ENCODE measurements around the gene LAMB3.

LAMB3 gene

DNA sequence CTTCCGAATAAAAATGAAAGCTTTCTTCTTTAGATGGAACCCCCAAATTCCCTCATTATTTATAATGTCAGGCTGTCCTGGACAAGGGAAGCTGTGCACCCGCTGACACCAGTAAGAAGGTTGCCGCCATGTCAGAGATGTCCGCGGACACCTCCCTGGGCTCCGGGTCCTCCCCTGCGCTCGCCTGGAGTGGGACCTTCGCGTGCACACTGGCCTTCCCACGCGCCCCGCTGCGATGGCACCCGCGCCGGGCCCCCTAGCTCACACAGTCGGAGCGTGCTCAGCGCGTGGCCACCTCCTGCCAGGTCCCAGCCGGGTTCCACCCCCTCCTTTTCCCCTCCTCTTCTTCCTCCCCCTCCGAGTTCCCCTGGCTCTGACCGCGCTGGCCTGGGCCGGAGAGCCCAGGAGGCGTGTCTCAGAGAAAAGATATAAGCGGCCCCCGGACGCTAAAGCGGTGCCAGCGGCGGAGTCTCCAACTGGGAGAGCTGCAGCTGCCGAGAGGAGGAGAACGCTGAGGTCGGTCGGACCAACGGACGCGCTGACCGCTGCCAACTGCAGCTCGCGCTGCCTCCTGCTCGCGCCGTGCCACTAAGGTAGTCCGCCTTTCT is 22.8 kb upstream of the LAMB3 start, which contains the start of gene G0S2:
Gene G0S2 (plus strand): TSS at position 456 of the 608 bp plus-strand sequence. CDS start 273 bp downstream, outside the sequence.
- Histone ChIP-seq H3K4me2 (ENCODE audit: low read depth, low read length, poor library complexity, severe bottlenecking) (no peak within 1 kb of the TSS), H3K36me3 (ENCODE audit: low read length) (no peaks in the 10 kb centered on the region), H3K4me3 (ENCODE audit: insufficient read depth, low read length, poor library complexity, severe bottlenecking) (no peak within 1 kb of the TSS), H4K20me1 (ENCODE audit: low read depth, low read length) (no peaks in the 10 kb centered on the region), H3K9ac (ENCODE audit: low read length) (no peak within 1 kb of the TSS), H3F3A (ENCODE audit: insufficient read depth) (no peaks in the 10 kb centered on the region), H3K9me2 (replicated peaks; ENCODE audit: insufficient read depth, low read length) (no peaks in the 10 kb centered on the region), H3K27ac (ENCODE audit: low read depth, low read length) (no peak within 1 kb of the TSS), H3K79me2 (ENCODE audit: insufficient read depth, low read length) (no peaks in the 10 kb centered on the region), H3K27me3 (ENCODE audit: low read length) (no peaks in the 10 kb centered on the region), H2AFZ (ENCODE audit: low read depth, low read length, severe bottlenecking) (no peak within 1 kb of the TSS), H3K9me3 (ENCODE audit: insufficient read depth, low read length) (no peaks in the 10 kb centered on the region)
- no peak for TF ChIP-seq EZH2phosphoT487 (conservative IDR thresholded peaks at IDR 0.05; ENCODE audit: low read length)
- TF ChIP-seq, protein P1, sequence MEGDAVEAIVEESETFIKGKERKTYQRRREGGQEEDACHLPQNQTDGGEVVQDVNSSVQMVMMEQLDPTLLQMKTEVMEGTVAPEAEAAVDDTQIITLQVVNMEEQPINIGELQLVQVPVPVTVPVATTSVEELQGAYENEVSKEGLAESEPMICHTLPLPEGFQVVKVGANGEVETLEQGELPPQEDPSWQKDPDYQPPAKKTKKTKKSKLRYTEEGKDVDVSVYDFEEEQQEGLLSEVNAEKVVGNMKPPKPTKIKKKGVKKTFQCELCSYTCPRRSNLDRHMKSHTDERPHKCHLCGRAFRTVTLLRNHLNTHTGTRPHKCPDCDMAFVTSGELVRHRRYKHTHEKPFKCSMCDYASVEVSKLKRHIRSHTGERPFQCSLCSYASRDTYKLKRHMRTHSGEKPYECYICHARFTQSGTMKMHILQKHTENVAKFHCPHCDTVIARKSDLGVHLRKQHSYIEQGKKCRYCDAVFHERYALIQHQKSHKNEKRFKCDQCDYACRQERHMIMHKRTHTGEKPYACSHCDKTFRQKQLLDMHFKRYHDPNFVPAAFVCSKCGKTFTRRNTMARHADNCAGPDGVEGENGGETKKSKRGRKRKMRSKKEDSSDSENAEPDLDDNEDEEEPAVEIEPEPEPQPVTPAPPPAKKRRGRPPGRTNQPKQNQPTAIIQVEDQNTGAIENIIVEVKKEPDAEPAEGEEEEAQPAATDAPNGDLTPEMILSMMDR (IDR thresholded peaks at IDR 0.05; ENCODE audit: insufficient read depth, low read length, poor library complexity, severe bottlenecking): no peak

DNA sequence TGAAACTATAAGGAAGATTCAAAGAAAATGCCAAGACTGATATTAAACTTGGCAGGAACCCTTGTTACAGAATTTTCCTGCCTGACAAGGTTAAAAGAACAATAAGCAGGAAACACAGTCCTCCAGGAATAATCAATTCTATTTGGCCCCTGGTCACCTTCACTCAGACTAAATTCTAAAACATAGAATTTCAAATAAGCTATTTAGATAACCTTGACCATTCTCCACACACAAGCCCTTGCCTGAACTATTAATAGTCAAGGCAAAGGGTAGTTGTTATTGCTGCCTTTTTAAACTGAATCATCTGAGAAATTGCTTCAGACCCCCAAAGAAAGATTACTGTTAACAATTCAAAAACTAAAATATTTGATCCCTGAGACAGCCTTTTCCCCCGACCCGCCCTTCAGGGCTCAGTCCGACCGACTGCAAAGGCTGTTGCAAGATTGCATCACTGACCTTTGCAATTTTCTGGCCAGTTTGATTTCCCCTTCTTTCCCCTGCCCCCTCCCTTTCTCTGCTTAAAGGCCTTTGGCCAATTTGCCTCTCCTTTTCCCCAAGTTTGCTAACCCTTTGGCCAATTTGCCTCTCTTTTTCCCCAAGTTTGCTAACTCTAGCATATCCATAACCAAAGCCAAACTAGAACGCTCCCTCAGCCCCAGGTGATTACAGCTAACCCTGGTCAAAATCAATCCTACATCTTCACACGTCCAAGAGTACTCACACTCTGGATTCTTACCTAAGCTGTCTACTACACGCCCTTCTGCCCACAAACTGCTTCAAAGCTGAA is 21.6 kb upstream of the LAMB3 start:
- no peak overlapping the region for H3K9ac ChIP-seq (ENCODE audit: low read length)
- no peak for TF ChIP-seq EZH2phosphoT487 (conservative IDR thresholded peaks at IDR 0.05; ENCODE audit: low read length)
- TF ChIP-seq, protein P1 (IDR thresholded peaks at IDR 0.05; ENCODE audit: insufficient read depth, low read length, poor library complexity, severe bottlenecking): no peak
- no peaks in the 10 kb centered on the region for H3F3A ChIP-seq (ENCODE audit: insufficient read depth)
- H3K4me2 ChIP-seq (ENCODE audit: low read depth, low read length, poor library complexity, severe bottlenecking): no peak overlapping the region
- no peaks in the 10 kb centered on the region for H3K9me3 ChIP-seq (ENCODE audit: insufficient read depth, low read length)
- H3K4me3 ChIP-seq (ENCODE audit: insufficient read depth, low read length, poor library complexity, severe bottlenecking): no peak overlapping the region
- no peak overlapping the region for H2AFZ ChIP-seq (ENCODE audit: low read depth, low read length, severe bottlenecking)
- no peak overlapping the region for H3K27ac ChIP-seq (ENCODE audit: low read depth, low read length)
- H3K36me3 ChIP-seq (ENCODE audit: low read length): no peaks in the 10 kb centered on the region
- H3K9me2 ChIP-seq (replicated peaks; ENCODE audit: insufficient read depth, low read length): no peaks in the 10 kb centered on the region
- no peaks in the 10 kb centered on the region for H3K27me3 ChIP-seq (ENCODE audit: low read length)
- H4K20me1 ChIP-seq (ENCODE audit: low read depth, low read length): no peaks in the 10 kb centered on the region
- no peaks in the 10 kb centered on the region for H3K79me2 ChIP-seq (ENCODE audit: insufficient read depth, low read length)

DNA sequence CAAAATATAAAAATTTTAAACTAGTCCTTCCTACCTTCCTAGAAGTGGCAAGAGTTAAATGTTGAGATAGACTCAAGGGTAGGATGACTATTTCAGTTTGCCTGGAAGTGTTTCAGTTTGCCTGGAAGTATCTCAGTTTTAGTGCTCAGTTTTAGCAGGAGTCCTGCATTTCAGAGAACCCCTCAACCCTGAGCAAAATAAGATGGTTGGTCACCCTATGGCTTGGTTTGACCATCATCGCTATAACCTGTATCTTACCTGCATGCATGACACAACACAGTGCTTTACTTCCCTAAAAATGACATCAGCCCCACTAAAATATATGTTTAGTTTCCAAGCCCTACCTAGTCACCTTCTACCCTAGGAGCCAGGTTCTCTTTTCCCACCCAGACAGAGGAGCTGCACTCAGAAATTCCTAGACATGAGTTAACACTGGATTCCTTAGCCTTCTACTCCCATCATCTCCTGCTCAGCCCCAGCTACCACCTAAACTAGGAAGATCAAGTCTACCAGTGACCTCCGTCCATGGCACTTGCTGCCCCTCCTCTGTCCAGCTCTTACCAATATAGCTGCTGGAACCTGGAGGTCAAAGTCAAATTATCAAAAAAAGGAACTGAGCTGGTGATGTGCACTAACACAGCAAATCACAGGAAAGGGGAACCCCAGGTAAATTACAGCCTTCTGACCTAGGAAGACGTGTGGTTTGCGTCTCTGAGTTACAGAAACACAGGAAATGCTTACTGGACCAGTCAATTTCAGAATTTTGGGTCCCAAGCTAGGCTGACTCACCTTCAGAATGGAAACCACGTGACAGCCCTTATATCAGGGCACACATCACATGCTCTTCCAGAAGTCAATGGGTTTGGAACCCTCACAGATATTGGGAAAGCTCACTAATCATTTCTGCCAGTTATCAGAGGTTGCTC is 20.7 kb upstream of the LAMB3 start:
- Histone ChIP-seq H3K9me2 (replicated peaks; ENCODE audit: insufficient read depth, low read length) (no peaks in the 10 kb centered on the region), H3K27ac (ENCODE audit: low read depth, low read length) (no peak overlapping the region), H3K27me3 (ENCODE audit: low read length) (no peaks in the 10 kb centered on the region), H3K4me3 (ENCODE audit: insufficient read depth, low read length, poor library complexity, severe bottlenecking) (no peak overlapping the region), H2AFZ (ENCODE audit: low read depth, low read length, severe bottlenecking) (no peak overlapping the region), H3K9me3 (ENCODE audit: insufficient read depth, low read length) (no peaks in the 10 kb centered on the region), H3F3A (ENCODE audit: insufficient read depth) (no peaks in the 10 kb centered on the region), H3K79me2 (ENCODE audit: insufficient read depth, low read length) (no peaks in the 10 kb centered on the region), H3K36me3 (ENCODE audit: low read length) (no peaks in the 10 kb centered on the region), H4K20me1 (ENCODE audit: low read depth, low read length) (no peaks in the 10 kb centered on the region), H3K4me2 (ENCODE audit: low read depth, low read length, poor library complexity, severe bottlenecking) (no peak overlapping the region), H3K9ac (ENCODE audit: low read length) (no peak overlapping the region)
- no peak for TF ChIP-seq EZH2phosphoT487 (conservative IDR thresholded peaks at IDR 0.05; ENCODE audit: low read length)
- TF ChIP-seq, protein P1 (IDR thresholded peaks at IDR 0.05; ENCODE audit: insufficient read depth, low read length, poor library complexity, severe bottlenecking): no peak

All from SU-DHL-6 (cell line).